ENCODE data around the gene TSC22D4.
A peak's percentile ranks its signal among the peaks of the same experiment; 100 is the strongest.

The TSC22D4 gene

GRCh38 chr7:100469227-100470044, 9.6 kb downstream of the TSC22D4 start:
- POLR2A ChIA-PET: interaction anchor here (0.7 to 1.4 kb wide), 8 partner anchors 8 to 406 kb away, joined by 3 to 4 read pairs (median 3); partner anchors contain the start of genes FBXO24, SLC12A9, SRRT and TSC22D4
- Histone ChIP-seq H3K4me3 (ENCODE audit: low read depth, low read length) (no peak overlapping the region), H3K27ac (ENCODE audit: extremely low read depth, low read depth, low read length) (no peak overlapping the region), H3K36me3 (ENCODE audit: control insufficient read depth in 2 of 2, insufficient read depth in 1 of 2, low read length in 2 of 2) (peaks cover 3 to 29% of the 10 kb centered on the region in 2 experiments; a peak in 2 of 3 replicates), H3K9me3 (ENCODE audit: control insufficient read depth, insufficient read depth, low read depth, low read length) (no peaks in the 10 kb centered on the region), H3K4me1 (ENCODE audit: control insufficient read depth, insufficient read depth, low read length) (peaks cover 3% of the 10 kb centered on the region; the same call in 1 of the 2 replicates)
- CTCF ChIA-PET: interaction anchor here (0.5 to 6.7 kb wide), 48 partner anchors 9 to 591 kb away, joined by 3 to 85 read pairs (median 4); partner anchors contain the start of genes FBXO24, GIGYF1, LRCH4 and TSC22D4
- TF ChIP-seq ZNF26 (tag by site-specific recombination; IDR thresholded peaks at IDR 0.05) (no peak), KLF7 (tag by site-specific recombination; IDR thresholded peaks at IDR 0.05; ENCODE audit: borderline replicate concordance) (no peak), CTCF (tag by site-specific recombination; IDR thresholded peaks at IDR 0.05) (peak; percentile 93), ZNF518A (tag by site-specific recombination; conservative IDR thresholded peaks at IDR 0.05; ENCODE audit: low read depth) (no peak), ZFP3 (tag by site-specific recombination; IDR thresholded peaks at IDR 0.05; ENCODE audit: low read depth) (no peak), SP7 (tag by site-specific recombination; IDR thresholded peaks at IDR 0.05) (peak; percentile 59), ZFP69B (tag by site-specific recombination; IDR thresholded peaks at IDR 0.05) (0 out of 2 replicates have a peak, but pooled peaks have one; percentile 51), SCRT2 (tag by site-specific recombination; IDR thresholded peaks at IDR 0.05) (peak; percentile 98), TRIM28 (IDR thresholded peaks at IDR 0.05; ENCODE audit: borderline replicate concordance, low read length) (no peak), ZNF837 (tag by site-specific recombination; IDR thresholded peaks at IDR 0.05) (no peak), ZNF18 (tag by site-specific recombination; IDR thresholded peaks at IDR 0.05) (no peak), ZNF654 (tag by site-specific recombination; IDR thresholded peaks at IDR 0.05; ENCODE audit: low read depth) (peak; percentile 85), ZNF660 (tag by site-specific recombination; IDR thresholded peaks at IDR 0.05) (peak; percentile 21; the same call in 1 of the 2 replicates), ZNF560 (tag by site-specific recombination; IDR thresholded peaks at IDR 0.05; ENCODE audit: borderline replicate concordance) (no peak), ZBTB11 (tag by site-specific recombination; conservative IDR thresholded peaks at IDR 0.05; ENCODE audit: low read depth) (no peak), SCRT1 (tag by site-specific recombination; IDR thresholded peaks at IDR 0.05; ENCODE audit: borderline replicate concordance) (peak; percentile 90), ZNF10 (tag by site-specific recombination; IDR thresholded peaks at IDR 0.05) (no peak), ZBTB48 (tag by site-specific recombination; IDR thresholded peaks at IDR 0.05) (peak; percentile 69), ZEB2 (tag by site-specific recombination; IDR thresholded peaks at IDR 0.05) (peak; percentile 44; the same call in 1 of the 2 replicates), ZNF585B (tag by site-specific recombination; IDR thresholded peaks at IDR 0.05) (no peak), TCF7L2 (IDR thresholded peaks at IDR 0.05; ENCODE audit: borderline replicate concordance, low read depth, low read length) (no peak), GLIS1 (tag by site-specific recombination; IDR thresholded peaks at IDR 0.05) (peak; percentile 96), HOXA7 (CRISPR knock-in tag; IDR thresholded peaks at IDR 0.05; ENCODE audit: borderline replicate concordance) (no peak), ZNF549 (tag by site-specific recombination; IDR thresholded peaks at IDR 0.05) (no peak)
